Germinal center (tissue), 1 donor: ENCODE data around the gene CEMIP.

Experiments used
- DNase-seq: peaks from one replicate; pipeline ENCODE4 v3.0.0; 2012; ENCODE audit warnings: mixed read lengths, low spot score

The CEMIP gene

DNA sequence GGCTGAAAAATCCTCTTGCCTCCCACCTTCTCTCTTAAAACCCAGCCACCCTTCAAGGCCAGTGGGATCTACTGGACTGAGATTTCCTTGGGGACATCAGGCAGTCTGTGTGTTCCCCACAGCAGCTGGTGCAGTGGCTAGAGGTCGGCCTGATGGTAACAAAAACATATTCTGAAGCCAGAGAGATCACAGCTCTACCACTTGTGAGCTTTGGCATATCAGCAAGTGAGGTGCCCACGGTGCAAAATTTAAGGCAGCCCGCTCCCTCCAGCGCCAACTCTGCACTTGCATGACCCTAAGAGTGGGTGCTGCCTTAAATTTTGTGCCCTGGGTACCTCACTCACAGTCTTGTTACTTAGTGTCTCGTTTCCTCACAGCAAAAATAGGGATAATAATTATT, 113.2 kb downstream of the CEMIP start:
- no peak for DNase-seq

DNA sequence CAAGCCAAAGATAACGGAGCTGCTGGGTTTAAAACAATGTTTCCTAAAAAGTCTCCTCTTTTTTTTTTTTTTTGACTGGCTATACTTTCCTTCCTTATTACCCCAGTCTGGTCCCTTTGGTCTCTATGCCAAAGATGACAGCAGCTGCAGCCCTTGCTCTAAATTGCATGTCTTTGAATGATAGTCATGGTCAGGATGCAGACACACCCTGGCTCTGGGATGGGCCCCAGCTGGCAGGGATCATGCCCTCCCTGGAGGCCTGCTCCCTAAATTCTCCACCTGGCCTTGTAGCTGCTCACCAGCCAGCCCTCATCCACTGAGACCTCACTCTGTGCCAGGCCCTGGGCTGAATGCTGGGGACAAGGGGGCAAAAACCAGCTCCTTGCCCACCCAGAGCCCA, 114.6 kb downstream of the CEMIP start:
- DNase-seq = no peak

DNA sequence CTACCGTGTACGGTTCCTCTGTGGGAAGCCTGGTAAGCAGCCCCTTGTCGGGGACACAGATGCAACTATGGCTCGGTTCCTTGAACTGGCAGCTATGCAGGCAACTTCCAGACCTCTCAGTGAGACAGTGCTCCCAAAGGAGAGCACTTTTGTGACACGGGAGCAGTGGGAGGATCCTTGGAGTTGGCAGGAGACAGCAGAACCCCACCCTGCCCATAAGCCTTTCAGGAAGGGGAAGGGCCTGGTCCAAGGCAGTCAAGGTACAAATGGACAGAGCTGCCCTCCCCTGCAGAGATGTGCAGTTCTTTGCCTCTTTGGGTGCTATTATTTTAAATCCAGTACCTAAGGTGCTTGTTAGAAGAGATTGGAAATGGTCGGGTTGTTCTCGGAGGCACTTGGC, 115.9 kb downstream of the CEMIP start:
- no peak for DNase-seq

DNA sequence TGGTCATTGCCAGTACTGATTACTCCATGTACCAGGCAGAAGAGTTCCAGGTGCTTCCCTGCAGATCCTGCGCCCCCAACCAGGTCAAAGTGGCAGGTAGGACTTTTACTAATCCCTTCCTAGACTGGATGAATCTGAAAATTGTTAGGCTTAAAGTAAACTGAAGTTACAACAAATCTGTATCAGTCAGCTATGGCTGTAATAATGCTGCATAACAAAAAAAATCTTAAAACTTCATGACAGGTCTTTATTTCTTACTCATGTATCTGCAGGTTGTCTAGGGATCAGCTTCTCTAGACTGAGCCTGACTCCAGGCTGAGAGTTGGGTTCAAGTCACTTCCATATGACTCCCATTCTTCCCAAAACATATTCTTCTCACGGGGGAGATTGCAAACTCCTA, 116.8 kb downstream of the CEMIP start:
- DNase-seq = no peak

DNA sequence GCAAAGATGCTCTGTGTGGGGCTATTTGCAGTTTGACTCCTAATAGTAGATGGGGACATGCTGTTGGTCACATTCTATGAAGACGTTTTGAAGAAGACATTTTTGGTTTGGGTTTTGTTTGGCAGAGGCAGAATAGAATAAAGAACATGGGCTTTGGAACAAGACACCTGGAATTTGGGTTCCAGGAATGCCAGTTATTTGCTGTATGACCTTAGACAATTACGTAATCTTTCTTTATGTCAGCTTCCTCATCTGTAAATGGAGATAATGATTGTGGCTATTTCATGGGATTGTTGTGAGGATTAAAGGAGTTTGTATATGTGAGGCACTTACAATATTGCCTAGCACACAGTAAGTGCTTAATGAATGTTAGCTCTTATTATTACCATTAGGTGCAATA, 118.9 kb downstream of the CEMIP start:
- no peak for DNase-seq

DNA sequence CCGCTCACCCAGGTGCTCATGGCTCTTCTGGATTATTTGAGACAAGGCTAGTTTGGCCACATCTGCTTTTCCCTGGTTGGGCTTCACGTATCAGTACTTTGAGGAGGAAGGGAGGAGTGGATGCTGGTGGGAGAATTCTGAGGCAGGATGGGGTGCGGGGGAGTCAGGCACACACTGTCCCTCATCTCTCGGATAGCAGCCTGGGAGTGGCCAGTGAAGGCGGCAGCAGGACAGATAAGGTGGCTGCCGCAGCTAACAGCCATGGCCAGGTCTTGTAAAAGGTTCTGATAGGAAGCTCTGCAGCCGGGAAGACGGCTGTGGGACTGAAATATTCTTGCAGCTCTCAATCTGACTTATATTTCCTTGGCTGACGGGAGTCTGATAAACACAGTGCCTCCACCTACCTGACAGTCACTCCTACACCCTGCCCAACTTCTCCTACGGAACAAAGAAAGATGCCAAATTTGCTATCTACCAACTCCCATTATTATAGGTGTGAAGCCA, 123.2 kb downstream of the CEMIP start:
- DNase-seq = no peak

DNA sequence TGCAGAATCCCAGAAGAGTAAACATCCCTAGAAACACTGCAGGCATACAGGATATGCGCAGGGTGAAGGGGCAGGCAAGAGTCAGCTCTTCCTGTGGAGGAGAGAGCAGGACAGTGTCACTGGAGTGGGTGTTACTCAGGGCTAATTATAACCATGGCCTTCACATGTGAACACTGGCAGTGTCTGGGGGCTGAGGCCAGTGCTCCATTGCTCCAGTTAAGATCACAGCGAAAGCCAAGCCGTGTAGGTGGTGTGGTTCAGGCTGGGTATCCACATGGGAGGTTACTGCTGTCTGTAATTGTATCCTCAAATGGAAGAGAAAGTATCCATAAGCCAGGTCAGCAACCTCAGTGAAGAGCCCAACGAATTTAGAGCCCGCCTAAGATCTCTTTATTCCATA, 125.8 kb downstream of the CEMIP start:
- no peak for DNase-seq

DNA sequence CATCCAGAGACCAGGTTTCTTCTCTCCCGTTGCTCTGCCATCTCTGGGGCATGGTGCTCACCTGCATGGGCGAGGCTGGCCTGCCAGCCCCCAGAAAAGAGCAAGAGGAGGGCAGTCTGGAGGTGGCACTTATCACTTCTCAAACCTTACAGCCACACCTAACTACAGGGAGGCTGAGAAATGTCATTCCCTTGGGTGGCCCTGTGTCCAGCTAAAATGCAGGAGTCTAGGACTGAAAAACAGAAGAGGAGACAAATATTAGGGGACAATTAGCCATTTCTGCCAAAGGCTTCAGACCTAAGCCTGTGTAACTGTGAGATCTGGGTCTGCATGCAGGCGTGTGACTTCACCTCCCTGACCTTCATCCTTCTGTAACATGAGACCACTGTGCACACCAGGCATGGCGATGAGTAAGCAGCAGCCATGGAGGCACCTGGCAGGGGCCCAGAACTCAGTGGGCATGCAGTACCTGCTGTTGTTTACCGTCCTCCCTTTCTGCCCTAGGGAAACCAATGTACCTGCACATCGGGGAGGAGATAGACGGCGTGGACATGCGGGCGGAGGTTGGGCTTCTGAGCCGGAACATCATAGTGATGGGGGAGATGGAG, 127.1 kb downstream of the CEMIP start:
- no peak for DNase-seq

DNA sequence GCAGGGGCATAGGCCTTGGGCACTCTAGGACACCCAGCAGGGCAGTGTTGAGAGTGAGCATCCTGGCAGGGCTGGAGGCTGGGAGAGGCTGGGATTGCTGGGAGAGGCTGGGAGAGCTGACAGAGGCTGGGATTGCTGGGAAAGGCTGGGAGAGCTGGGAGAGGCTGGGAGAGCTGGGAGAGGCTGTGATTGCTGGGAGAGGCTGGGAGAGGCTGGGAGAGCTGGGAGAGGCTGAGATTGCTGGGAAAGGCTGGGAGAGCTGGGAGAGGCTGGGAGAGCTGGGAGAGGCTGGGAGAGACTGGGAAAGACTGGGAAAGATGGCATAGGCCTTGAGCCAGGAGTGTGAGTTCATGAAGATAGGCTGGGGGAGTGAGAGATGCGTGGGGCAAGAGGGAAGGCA, 132.7 kb downstream of the CEMIP start:
- DNase-seq = no peak

DNA sequence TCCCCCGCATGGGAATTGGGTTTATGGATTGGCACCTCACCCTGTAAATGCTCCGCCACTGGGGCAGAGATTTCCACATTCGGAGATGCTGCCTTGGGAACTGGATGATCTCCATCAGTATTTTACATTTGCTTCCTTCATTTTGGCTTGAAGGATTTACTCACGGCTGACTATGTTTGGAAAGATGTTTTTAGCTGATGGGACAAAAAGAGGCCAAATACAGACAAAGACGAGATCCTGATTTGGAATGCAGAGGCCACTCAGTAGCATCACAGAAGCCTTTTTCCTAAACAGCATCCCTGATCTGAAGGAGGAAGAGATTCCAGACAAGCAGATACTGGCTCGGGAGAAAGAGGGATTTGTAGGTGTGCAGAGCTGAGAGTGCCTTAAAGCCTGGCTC, 133.5 kb downstream of the CEMIP start:
- no peak for DNase-seq

DNA sequence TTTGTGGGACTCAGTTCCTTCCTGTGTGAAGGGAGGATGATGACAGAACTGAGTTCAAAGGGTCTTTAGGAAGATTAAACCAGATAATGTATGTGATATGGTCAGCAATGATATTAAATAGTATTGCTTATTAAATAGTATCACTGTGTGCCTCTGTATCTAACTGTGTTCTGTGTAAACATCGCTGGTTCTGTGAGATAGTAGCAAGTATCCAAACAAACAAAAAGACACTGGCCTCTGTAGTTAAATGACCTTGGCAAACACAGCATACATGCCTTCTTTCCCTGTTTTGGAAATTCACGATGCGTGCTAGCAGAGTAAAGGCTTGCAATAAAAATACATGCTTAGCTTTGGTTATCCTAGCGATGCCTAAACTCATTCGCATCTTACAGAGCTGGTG, 134.4 kb downstream of the CEMIP start:
- DNase-seq = no peak

DNA sequence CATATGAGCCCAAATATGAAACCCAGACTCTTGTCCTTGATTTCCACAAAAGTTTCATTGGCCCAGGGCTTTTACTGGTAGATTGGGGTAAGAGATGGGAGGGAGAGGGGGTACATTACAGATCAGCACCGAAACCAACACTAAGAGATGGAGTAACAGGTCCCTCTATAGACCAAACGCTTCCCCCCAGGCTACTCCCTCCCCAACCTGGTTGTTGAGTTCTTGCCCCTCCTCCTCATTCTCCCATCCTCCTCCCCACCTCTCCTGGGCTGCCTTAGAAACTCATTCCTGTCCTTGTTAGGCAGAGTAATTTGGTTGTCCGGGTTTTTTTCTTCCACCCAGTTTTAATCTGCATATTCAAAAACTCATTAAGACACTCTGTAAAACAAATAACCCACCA, 136.3 kb downstream of the CEMIP start:
- DNase-seq = no peak

DNA sequence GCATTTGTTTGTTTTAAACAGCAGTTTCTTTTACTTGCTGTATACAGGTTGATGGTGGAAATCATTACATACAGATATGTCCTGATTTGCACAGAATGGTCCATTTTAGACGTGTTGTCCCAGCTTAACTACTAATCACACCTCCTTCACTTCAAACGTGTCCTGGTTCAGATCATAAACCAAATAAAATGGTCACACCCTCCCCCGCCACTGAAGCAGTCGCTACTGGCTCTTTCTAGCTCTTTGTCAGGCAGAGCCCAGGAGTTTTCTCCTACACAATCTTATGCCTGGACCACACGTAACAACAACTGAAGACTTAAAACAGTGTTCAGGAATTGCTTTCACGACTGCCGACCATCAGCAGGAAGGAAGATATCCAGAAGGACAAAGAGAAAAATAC, 136.9 kb downstream of the CEMIP start:
- no peak for DNase-seq

DNA sequence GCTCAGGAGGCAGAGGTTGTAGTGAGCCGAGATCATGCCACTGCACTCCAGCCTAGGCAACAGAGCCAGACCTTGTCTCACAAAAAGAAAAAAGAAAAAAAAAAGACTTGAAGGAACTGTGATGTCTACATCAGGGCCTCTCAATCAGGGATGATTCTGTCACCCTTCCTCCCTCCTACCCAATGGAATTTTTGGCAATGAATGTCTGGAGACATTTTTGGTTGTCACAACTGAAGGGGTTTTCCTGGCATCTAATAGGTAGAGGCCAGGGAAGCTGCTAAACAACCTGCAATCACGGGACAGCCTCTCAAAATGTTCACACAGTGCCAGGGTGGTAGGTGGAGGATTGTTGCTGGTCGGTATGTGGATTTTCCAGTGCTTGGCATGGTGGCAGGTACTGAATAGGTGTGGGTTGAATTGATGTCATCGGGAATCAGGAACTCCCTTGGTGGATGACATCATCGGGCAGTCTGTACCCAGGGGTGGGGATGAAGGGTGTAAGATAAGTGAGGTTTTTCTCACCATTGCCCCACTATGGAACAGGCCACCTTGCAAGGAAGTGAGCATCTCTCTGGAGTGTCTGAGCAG, 139.1 kb downstream of the CEMIP start:
- no peak for DNase-seq

DNA sequence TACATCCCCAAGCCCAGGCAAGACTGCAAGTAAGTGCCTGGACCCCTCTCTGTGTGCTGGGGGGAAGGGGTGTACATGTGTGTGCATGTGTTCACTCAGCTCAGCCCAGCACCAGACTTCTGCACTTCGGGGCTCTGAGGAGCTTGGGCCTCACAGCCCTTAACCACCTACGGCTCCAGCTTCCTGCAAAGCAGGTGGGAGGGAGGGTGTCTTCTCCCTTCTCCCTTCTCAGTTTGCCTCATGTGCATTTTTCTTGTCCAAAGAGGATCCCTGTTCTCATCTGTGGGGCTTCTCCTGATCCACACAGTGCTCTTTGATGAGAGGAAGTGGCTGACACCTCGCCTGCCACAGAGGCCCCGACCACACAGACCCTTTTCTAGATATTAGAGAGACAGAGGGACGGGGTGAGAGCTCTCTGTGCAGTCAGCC, 141.1 kb downstream of the CEMIP start:
- DNase-seq = no peak

DNA sequence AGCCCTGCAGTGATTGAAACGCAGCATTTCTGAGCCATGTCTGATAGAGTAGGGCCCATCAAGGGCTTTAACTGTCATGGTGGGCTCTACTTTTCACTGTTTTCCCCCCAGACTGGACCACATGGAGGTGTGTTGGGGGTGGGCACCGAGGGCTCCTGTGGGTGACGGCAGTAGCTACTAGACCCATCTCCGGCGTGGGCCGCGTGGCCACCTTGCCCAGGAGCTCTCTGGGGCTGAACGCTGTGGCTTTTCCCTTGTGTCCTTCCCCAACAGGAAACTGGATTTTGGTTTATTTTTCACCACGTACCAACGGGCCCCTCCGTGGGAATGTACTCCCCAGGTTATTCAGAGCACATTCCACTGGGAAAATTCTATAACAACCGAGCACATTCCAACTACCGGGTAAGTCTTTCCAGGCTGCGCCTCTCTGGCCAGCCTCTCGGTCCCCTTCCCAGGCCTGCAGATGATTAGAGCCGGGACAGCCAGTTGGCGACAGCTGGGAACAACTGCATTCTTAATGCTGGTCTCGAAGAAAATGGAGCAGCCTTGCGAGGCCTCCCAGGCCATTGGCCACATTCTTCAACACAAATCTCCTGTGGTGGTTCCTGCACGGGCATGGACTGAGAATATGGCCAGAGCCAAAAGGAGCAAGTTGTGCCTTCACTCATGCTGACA, 142.7 kb downstream of the CEMIP start:
- DNase-seq = no peak

DNA sequence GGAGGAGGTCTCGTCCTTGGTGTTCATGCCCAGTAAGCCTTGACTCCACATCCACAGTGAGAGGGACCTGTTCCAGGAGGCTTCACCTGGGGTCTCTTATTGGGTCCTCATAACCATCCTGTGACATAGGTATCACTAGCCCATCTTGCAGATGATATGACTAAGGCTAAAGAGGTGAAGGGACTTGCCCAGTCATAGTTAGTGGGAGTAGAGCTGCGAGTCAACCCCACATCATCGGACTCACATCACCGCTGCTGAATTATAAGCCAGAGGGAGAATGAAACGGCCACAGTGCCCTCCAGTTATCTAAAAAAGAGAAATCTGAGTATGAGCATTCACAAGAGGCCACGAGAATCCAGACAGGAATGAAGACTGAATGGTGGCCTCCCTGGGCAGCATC, 144.5 kb downstream of the CEMIP start:
- DNase-seq = no peak

DNA sequence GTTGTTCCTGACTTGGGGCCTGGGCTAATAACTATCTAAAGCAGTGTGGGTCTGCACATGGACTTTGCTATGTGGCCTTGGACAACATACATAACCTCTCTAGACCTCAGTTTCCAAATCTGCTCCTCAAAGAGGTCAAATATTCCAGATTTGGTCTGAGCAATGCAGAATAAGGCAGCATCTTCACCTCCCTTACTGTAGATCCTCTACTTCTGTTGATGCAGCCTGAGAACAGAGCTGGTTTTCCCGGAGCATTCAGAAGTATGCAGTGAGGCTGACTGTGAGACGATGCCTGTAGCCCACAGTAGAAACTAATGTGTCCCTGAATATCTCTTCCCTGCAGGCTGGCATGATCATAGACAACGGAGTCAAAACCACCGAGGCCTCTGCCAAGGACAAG, 145.1 kb downstream of the CEMIP start:
- no peak for DNase-seq

DNA sequence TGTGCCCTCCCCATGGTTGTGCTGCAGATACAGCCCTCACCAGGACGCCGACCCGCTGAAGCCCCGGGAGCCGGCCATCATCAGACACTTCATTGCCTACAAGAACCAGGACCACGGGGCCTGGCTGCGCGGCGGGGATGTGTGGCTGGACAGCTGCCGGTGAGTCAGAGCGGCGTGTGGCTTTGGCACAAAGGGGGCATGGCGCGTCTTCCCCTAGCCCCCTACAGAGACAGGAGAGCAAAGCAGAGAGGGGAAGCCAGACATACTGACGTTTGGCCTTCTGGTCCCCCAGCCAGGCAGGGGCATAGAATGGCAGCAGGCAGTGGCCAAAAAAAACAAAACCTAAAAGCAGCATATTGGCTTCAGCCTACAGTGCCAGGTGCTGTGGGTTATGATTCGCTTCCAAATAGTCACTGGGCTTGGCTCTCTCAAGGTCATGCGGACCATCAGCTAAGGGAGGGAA, 146.5 kb downstream of the CEMIP start:
- DNase-seq = no peak

DNA sequence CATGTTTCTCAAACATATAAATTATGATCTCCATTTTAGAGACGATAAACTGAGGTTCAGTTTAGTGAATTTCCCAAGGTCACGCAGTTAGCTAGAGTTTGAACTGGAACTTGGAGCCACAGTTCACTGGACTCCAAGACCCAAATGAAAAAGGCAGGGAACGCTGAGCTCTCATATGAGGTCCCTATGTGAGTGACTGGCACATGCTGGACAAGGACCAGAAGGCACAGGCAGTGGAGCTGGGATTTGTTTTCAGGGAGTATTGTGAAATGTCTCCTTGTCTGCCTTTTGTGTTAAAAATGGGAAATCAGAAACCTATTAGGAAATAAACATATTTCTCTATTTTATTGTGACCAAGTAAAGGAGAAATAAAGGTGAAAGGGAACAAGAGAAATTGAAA, 147.0 kb downstream of the CEMIP start:
- DNase-seq = no peak

DNA sequence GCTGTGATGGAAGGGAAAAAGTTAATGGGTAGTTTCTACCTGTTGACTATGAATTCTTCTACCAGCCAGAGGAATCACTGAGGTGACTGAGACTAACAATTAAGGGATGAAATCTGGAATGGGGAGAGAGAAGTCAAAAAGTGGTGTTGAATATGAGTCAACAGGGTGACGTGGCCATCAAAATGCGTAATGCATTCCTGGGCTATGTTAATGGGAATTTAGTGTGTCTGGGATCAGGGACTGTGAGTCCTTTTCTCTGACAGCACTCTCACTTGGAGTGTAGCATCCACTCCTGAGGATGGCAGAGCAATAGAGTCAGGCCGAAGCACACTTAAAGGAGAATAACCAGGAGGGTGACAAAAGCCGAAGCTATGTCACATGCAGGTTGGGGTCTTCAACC, 150.1 kb downstream of the CEMIP start:
- DNase-seq = no peak

DNA sequence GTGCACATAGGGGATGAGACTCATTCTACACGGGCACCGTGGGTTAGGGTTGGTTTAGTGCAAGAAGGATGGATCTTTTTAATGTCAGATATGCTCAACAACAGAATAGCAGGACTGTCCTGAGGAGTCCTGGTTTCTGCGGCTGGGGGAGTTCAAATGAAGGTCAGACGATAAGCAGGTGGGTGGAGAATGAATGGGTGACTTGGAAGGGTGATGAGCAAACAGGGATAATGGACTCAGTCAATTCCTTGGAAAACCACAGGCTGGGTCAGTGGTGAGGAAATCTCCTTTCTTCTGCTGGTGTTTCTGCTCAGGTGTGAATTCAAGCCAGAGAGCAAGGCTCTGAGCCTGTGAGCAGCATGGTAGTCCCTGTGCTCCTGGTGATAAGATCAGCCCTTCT, 150.5 kb downstream of the CEMIP start:
- DNase-seq = no peak

DNA sequence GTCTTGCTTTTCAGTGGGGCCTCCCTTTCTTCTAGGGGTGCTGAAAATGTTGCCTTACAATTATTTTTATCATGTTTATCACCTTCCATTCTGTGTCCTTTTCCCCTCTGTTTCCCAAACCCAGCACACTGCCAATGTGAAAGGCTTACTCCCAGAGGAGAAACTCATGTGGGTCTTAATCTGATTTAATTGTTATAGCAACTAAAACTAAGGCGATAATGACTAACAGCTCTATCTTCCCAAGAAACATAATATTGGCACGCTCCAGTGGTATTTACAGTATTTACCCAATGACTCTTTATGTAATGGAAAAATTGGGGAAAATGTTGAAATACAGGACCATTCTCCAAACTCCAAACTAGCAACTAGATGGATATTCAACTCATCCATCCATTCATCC, 152.0 kb downstream of the CEMIP start:
- DNase-seq = no peak
